Measurements from ENCODE around the gene ADD3.

ADD3 gene

DNA sequence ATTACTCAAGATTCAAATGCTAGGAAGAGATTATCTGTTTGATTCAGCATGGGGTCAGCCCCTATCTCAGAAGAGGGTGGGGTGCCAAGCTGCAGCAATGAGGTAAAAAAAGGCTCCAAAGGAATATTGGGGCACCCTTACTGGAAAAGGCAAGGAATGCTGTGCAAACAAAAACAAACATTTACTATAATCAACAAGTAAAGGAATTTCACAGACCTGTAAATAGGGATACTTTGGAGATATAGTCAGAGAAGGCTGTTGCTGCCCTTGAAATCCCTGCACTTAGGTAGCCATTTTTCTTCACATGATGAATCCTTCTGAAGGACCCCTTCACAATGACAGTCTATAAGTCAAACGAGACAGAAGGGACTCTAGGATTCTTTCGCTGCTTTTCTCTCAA lies 10.6 kb upstream of the ADD3 start:
- DNase-seq (ENCODE audit: extremely low spot score): no peak
- ChIA-PET POLR2A (interaction anchor here (2.5 kb wide), 1 partner anchor 10 kb away, joined by 9 read pairs; the partner anchor contains the start of gene ADD3), CTCF (no interaction called here)
- TF ChIP-seq, protein P1, sequence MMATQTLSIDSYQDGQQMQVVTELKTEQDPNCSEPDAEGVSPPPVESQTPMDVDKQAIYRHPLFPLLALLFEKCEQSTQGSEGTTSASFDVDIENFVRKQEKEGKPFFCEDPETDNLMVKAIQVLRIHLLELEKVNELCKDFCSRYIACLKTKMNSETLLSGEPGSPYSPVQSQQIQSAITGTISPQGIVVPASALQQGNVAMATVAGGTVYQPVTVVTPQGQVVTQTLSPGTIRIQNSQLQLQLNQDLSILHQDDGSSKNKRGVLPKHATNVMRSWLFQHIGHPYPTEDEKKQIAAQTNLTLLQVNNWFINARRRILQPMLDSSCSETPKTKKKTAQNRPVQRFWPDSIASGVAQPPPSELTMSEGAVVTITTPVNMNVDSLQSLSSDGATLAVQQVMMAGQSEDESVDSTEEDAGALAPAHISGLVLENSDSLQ (IDR thresholded peaks at IDR 0.05): no peak
- TF ChIP-seq L3MBTL2 (conservative IDR thresholded peaks at IDR 0.05): no peak
- TF ChIP-seq LEF1 (IDR thresholded peaks at IDR 0.05; ENCODE audit: borderline replicate concordance): no peak
- no peak for TF ChIP-seq ARNT (IDR thresholded peaks at IDR 0.05)
- TF ChIP-seq FOXK2 (IDR thresholded peaks at IDR 0.05): no peak
- no peak for TF ChIP-seq NFRKB (IDR thresholded peaks at IDR 0.05)
- TF ChIP-seq SUZ12 (IDR thresholded peaks at IDR 0.05): no peak
- no peak for TF ChIP-seq ZNF384 (IDR thresholded peaks at IDR 0.05)
- no peak for TF ChIP-seq HDGF (IDR thresholded peaks at IDR 0.05; ENCODE audit: borderline replicate concordance)
- no peak for TF ChIP-seq FOXM1 (IDR thresholded peaks at IDR 0.05; ENCODE audit: borderline replicate concordance)
- no peak for TF ChIP-seq BHLHE40 (IDR thresholded peaks at IDR 0.05; ENCODE audit: borderline replicate concordance)
- no peak for TF ChIP-seq ELF4 (IDR thresholded peaks at IDR 0.05)
- no peak for TF ChIP-seq FOXA1 (IDR thresholded peaks at IDR 0.05)
- TF ChIP-seq SP1 (IDR thresholded peaks at IDR 0.05): no peak

DNA sequence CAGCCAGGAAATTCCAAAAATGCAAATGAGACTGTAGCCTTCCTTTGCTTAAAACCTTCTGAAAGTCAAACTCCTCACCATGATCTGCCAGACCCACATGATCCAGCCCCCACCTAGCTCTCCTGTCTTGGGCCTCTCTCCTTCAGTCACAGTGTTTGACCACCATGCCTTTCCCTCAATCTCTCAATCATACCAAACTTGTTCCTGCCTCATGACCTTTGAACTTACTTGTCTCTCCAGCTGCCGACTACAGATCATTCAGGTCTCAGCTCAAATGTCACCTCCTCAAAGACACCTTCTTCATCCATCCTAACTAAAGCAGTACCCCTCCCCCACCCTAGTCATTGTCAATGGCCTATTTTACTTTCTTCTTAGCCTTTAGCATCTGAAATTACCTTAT lies 9.3 kb upstream of the ADD3 start:
- ChIA-PET POLR2A (interaction anchor here (1.0 to 2.5 kb wide), 2 partner anchors 9 to 10 kb away, joined by 3 to 9 read pairs; partner anchors contain the start of gene ADD3), CTCF (interaction anchor here (0.6 to 0.8 kb wide), 3 partner anchors 20 to 79 kb away, joined by 3 read pairs; no protein-coding TSS in a partner anchor)

DNA sequence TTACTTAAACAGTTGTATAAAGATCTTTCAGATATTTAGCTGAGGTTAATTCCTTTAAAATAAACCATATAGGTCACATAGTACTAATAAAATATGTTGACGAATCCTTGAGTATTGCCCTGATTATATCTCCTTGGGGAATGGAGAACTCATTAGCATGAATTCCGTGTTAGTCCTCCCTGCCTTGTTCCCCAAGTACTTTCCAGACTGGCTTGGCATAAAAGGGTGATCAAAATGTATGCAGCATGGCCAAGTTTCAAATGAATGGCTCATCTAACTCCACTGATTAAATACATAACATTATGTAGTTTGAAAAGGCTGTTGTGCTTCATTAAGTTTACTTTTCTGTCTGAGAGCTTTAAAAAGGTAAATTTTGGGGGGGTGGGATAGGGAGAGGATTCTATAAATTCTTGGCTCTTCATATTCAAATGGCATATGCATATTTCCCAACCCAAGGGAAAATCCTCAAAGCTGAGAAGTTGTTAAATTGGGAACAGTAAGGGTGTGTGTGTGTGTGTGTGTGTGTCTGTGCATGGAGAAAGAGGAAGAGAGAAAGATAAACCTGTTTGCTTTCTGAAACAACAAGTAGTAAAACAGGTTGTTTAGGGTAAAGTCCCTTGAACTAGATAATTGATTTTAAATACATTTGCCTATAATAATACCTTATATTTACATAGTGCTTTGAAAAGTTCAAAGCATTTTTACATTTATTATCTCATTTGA lies 4.8 kb upstream of the ADD3 start:
- ChIA-PET CTCF (interaction anchor here (0.6 to 0.8 kb wide), 2 partner anchors 21 to 112 kb away, joined by 4 read pairs; no protein-coding TSS in a partner anchor), POLR2A (no interaction called here)

More for the DNA sequence above, 9.3 kb upstream of the ADD3 start:
- TF ChIP-seq FOXK2 (IDR thresholded peaks at IDR 0.05) (no peak), SP1 (IDR thresholded peaks at IDR 0.05) (no peak), TARDBP (IDR thresholded peaks at IDR 0.05) (no peak), L3MBTL2 (conservative IDR thresholded peaks at IDR 0.05) (no peak), CTBP1 (IDR thresholded peaks at IDR 0.05; ENCODE audit: borderline replicate concordance) (no peak)
- DNase-seq (ENCODE audit: extremely low spot score): no peak

DNA sequence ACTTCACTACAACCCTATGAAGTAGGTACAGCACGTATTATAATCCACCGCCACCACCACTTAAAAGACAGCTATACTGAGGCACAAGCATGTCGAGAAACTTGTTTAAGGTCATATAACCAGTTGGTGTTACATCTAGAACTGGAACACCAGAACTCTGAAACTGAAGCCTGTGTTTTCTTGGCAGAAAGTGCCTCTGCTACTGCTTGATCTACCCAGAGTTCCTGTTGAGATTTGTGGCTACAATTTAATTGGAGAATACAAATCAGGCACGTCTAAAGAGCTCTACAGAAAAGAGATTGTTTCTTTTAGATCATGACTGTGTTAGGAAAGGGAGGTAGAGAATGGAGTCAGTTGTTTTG lies 4.3 kb upstream of the ADD3 start:
- no peak for DNase-seq (ENCODE audit: extremely low spot score)
- ChIA-PET CTCF (interaction anchor here (0.6 to 0.8 kb wide), 2 partner anchors 22 to 113 kb away, joined by 4 read pairs; no protein-coding TSS in a partner anchor), POLR2A (no interaction called here)
- TF ChIP-seq ZNF384 (IDR thresholded peaks at IDR 0.05): no peak
- TF ChIP-seq ARNT (IDR thresholded peaks at IDR 0.05): no peak
- no peak for TF ChIP-seq BHLHE40 (IDR thresholded peaks at IDR 0.05; ENCODE audit: borderline replicate concordance)
- TF ChIP-seq SP1 (IDR thresholded peaks at IDR 0.05): no peak
- no peak for TF ChIP-seq TARDBP (IDR thresholded peaks at IDR 0.05)
- no peak for TF ChIP-seq FOXA1 (IDR thresholded peaks at IDR 0.05)
- no peak for TF ChIP-seq NFRKB (IDR thresholded peaks at IDR 0.05)
- TF ChIP-seq FOXK2 (IDR thresholded peaks at IDR 0.05): no peak
- no peak for TF ChIP-seq HDGF (IDR thresholded peaks at IDR 0.05; ENCODE audit: borderline replicate concordance)
- no peak for TF ChIP-seq CTBP1 (IDR thresholded peaks at IDR 0.05; ENCODE audit: borderline replicate concordance)
- TF ChIP-seq FOXM1 (IDR thresholded peaks at IDR 0.05; ENCODE audit: borderline replicate concordance): no peak
- TF ChIP-seq, protein P1 (IDR thresholded peaks at IDR 0.05): no peak
- TF ChIP-seq L3MBTL2 (conservative IDR thresholded peaks at IDR 0.05): no peak
- TF ChIP-seq SUZ12 (IDR thresholded peaks at IDR 0.05): no peak
- TF ChIP-seq LEF1 (IDR thresholded peaks at IDR 0.05; ENCODE audit: borderline replicate concordance): no peak

More for the DNA sequence above, 4.8 kb upstream of the ADD3 start:
- TF ChIP-seq LEF1 (IDR thresholded peaks at IDR 0.05; ENCODE audit: borderline replicate concordance) (no peak), L3MBTL2 (conservative IDR thresholded peaks at IDR 0.05) (0 out of 2 replicates have a peak, but pooled peaks have one; percentile 19)
- no peak for DNase-seq (ENCODE audit: extremely low spot score)

DNA sequence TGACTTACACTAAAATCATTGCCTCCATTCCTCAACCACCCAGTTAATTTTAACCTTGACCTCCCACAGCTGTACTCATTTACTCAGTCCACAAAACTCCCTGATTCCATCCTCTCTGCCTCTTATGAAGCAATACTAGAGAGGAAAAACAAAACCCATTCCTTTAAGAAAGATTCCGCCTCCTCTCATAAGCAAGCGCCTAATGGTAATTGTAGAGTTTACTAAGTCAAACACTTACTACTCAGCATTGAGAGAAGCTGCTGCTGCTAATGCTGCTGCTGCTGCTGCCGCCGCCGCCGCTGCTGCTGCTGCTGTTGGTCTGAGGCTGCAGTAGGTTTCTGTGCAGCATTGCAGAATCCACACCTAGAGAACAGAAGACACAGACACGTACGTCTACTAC lies 2.1 kb upstream of the ADD3 start:
- DNase-seq (ENCODE audit: extremely low spot score): no peak
- CTCF ChIA-PET: interaction anchor here (0.8 kb wide), 1 partner anchor 9 kb away, joined by 3 read pairs; no protein-coding TSS in a partner anchor
- POLR2A ChIA-PET: no interaction called here
- no peak for TF ChIP-seq L3MBTL2 (conservative IDR thresholded peaks at IDR 0.05)
- TF ChIP-seq, protein P1 (IDR thresholded peaks at IDR 0.05): no peak
- no peak for TF ChIP-seq FOXA1 (IDR thresholded peaks at IDR 0.05)
- TF ChIP-seq BHLHE40 (IDR thresholded peaks at IDR 0.05; ENCODE audit: borderline replicate concordance): no peak
- no peak for TF ChIP-seq ZNF384 (IDR thresholded peaks at IDR 0.05)
- no peak for TF ChIP-seq CTBP1 (IDR thresholded peaks at IDR 0.05; ENCODE audit: borderline replicate concordance)
- no peak for TF ChIP-seq NFRKB (IDR thresholded peaks at IDR 0.05)
- TF ChIP-seq LEF1 (IDR thresholded peaks at IDR 0.05; ENCODE audit: borderline replicate concordance): no peak
- no peak for TF ChIP-seq ARNT (IDR thresholded peaks at IDR 0.05)
- no peak for TF ChIP-seq TARDBP (IDR thresholded peaks at IDR 0.05)
- no peak for TF ChIP-seq FOXK2 (IDR thresholded peaks at IDR 0.05)
- no peak for TF ChIP-seq ELF4 (IDR thresholded peaks at IDR 0.05)
- TF ChIP-seq FOXM1 (IDR thresholded peaks at IDR 0.05; ENCODE audit: borderline replicate concordance): no peak
- no peak for TF ChIP-seq SP1 (IDR thresholded peaks at IDR 0.05)
- TF ChIP-seq HDGF (IDR thresholded peaks at IDR 0.05; ENCODE audit: borderline replicate concordance): no peak
- no peak for TF ChIP-seq SUZ12 (IDR thresholded peaks at IDR 0.05)
